DOHH2 (cell line): ENCODE results near the gene ECHS1.

Source experiments
- H3F3A ChIP-seq: fragments of 200-600 bp; sonication (generic), shearing (Covaris generic); 2 replicates; pipeline ENCODE4 v1.6.0; 2016; ENCODE audit warnings: antibody characterized with exemption, mild to moderate bottlenecking; ENCODE audit not compliant: control insufficient read depth, insufficient read depth
- H3K27ac ChIP-seq: fragments of 200-600 bp; sonication (generic); 2 replicates; pipeline ENCODE4 v1.5.1; 2014; ENCODE audit warnings: low read depth, mild to moderate bottlenecking, low read length, moderate library complexity
- H3K27me3 ChIP-seq: fragments of 200-600 bp; sonication (generic); 2 replicates; pipeline ENCODE4 v1.6.1; 2014; ENCODE audit warnings: mild to moderate bottlenecking, low read length, mixed read lengths; ENCODE audit not compliant: control insufficient read depth
- H3K36me3 ChIP-seq: fragments of 200-600 bp; sonication (generic); 2 replicates; pipeline ENCODE4 v1.6.1; 2014; ENCODE audit warnings: mild to moderate bottlenecking, low read length, moderate library complexity, mixed read lengths; ENCODE audit not compliant: control insufficient read depth
- H3K4me1 ChIP-seq: fragments of 200-600 bp; sonication (generic); 2 replicates; pipeline ENCODE4 v1.6.1; 2014; ENCODE audit warnings: mild to moderate bottlenecking, low read length, mixed read lengths; ENCODE audit not compliant: control insufficient read depth
- H3K4me2 ChIP-seq: fragments of 200-600 bp; sonication (generic); 2 replicates; pipeline ENCODE4 v1.6.0; 2014; ENCODE audit warnings: mild to moderate bottlenecking, low read length, moderate library complexity
- H3K4me3 ChIP-seq: fragments of 200-600 bp; sonication (generic); 2 replicates; pipeline ENCODE4 v1.5.1; 2014; ENCODE audit warnings: mild to moderate bottlenecking, low read length, mixed read lengths
- H3K79me2 ChIP-seq: fragments of 200-600 bp; sonication (generic); 2 replicates; pipeline ENCODE4 v1.6.1; 2014; ENCODE audit warnings: mild to moderate bottlenecking, low read length, mixed read lengths; ENCODE audit not compliant: control insufficient read depth
- H3K9me2 ChIP-seq: fragments of 200-600 bp; sonication (generic); replicated peaks from 2 replicates; pipeline ENCODE4 v1.6.1; 2014; ENCODE audit warnings: mild to moderate bottlenecking, low read length, mixed read lengths; ENCODE audit not compliant: control insufficient read depth
- H3K9me3 ChIP-seq: fragments of 200-600 bp; sonication (generic); 2 replicates; pipeline ENCODE4 v1.6.1; 2014; ENCODE audit warnings: antibody characterized with exemption, low read length, mixed read lengths; ENCODE audit not compliant: control insufficient read depth, insufficient read depth
- H4K20me1 ChIP-seq: fragments of 200-600 bp; sonication (generic); 2 replicates; pipeline ENCODE4 v1.6.0; 2014; ENCODE audit warnings: low read depth, mild to moderate bottlenecking, antibody characterized with exemption, low read length, moderate library complexity; ENCODE audit not compliant: control insufficient read depth, insufficient read depth
- EZH2phosphoT487 ChIP-seq: fragments of 200-600 bp; sonication (generic); IDR thresholded peaks from 2 replicates; pipeline ENCODE4 v1.6.1; 2017; ENCODE audit warnings: borderline replicate concordance, mild to moderate bottlenecking, antibody characterized with exemption, low read length, moderate library complexity, mixed read lengths
- TF ChIP-seq, protein P1 (sequence below): fragments of 200-600 bp; sonication (generic); IDR thresholded peaks from one replicate; pipeline ENCODE4 v1.5.1; 2014; ENCODE audit warnings: antibody characterized with exemption, mild to moderate bottlenecking, low read depth, low read length; ENCODE audit not compliant: poor library complexity, severe bottlenecking

The ECHS1 gene

DNA sequence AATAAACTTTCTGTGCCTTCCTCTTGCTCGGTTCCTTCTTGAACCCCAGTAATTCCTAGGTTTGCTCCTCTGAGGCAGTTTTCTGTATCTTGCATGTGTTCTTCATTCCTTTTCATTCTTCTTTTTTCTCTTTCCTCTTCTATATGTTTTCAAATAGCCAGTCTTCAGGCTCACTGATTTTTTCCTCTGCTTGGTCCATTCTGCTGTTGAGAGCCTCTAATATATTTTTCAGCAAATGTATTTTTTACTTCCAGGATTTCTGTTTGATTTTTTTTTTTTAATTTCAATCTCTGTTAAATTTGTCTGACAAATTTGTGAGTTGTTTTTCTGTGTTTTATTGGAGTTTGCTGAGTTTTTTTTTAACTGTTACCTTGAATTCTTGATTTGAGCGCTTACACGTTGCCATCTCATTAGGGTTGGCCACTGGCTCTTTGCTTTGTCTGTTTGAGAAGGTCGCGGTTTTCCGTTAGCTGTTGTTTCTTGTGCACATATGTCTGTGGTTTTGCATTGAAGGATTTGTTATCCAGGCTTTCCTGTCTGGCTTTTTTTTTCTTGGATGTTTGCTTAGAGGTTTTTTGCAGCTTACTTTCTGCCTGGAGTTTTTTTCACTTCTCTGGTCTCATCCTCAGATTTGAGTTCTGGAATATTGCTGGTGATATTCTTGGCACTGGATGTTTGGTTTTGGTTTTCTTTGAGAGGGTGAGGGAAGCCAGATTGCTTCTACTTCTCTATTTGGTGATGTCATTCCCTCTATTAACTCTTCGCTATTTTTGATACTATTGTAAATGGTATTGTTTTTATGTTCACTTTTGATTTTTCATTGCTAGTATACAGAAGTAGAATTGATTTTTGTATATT lies 38.6 kb upstream of the ECHS1 start:
- no peak overlapping the region for H3K4me2 ChIP-seq
- H3K79me2 ChIP-seq = peaks cover 75% of the 10 kb centered on the region
- H3K27me3 ChIP-seq = no peaks in the 10 kb centered on the region
- no peaks in the 10 kb centered on the region for H3F3A ChIP-seq
- TF ChIP-seq, protein P1, sequence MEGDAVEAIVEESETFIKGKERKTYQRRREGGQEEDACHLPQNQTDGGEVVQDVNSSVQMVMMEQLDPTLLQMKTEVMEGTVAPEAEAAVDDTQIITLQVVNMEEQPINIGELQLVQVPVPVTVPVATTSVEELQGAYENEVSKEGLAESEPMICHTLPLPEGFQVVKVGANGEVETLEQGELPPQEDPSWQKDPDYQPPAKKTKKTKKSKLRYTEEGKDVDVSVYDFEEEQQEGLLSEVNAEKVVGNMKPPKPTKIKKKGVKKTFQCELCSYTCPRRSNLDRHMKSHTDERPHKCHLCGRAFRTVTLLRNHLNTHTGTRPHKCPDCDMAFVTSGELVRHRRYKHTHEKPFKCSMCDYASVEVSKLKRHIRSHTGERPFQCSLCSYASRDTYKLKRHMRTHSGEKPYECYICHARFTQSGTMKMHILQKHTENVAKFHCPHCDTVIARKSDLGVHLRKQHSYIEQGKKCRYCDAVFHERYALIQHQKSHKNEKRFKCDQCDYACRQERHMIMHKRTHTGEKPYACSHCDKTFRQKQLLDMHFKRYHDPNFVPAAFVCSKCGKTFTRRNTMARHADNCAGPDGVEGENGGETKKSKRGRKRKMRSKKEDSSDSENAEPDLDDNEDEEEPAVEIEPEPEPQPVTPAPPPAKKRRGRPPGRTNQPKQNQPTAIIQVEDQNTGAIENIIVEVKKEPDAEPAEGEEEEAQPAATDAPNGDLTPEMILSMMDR = no peak
- TF ChIP-seq EZH2phosphoT487 = no peak
- H3K27ac ChIP-seq = no peak overlapping the region
- no peaks in the 10 kb centered on the region for H4K20me1 ChIP-seq
- H3K36me3 ChIP-seq = peaks cover 80% of the 10 kb centered on the region
- no peaks in the 10 kb centered on the region for H3K4me1 ChIP-seq
- peaks cover 27% of the 10 kb centered on the region; the same call in 1 of the 2 replicates for H3K9me3 ChIP-seq
- H3K9me2 ChIP-seq = no peaks in the 10 kb centered on the region
- H3K4me3 ChIP-seq = no peak overlapping the region

DNA sequence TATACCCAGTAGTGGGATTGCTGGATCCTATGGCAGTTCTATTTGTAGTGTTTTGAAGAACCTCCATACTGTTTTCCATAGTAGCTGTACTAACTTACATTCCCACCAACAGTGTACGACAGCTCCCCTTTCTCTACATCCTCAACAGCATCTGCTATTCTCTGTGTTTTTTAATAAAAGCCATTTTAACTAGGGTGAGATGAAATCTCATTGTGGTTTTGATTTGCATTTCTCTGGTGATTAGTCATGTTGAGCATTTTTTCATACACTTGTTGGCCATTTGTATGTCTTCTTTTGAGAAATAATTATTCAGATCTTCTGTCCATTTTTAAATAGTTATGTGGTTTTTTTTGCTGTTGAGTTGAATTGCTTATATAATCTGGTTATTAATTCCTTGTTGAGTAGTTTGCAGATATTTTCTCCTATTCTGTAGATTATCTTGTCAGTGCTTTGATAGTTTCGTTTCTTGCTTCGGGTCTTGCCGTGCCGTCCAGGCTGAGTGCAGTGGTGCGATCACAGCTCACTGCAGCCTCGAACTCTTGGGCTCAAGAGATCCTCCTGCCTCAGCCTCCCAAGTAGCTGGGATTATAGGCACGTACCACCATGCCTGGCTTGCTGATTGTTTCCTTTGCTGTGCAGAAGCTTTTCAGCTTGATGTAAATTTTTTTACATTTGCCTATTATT lies 32.8 kb upstream of the ECHS1 start:
- Histone ChIP-seq H3K9me3 (peaks cover 10% of the 10 kb centered on the region; the same call in 1 of the 2 replicates), H3K4me1 (peaks cover 20% of the 10 kb centered on the region), H3K4me2 (peak overlapping the region; percentile 34), H3K36me3 (peaks cover 89% of the 10 kb centered on the region), H3F3A (0 out of 2 replicates have a peak, but pooled peaks cover 4% of the 10 kb centered on the region), H3K4me3 (peak overlapping the region; percentile 5), H3K27ac (0 out of 2 replicates have a peak overlapping the region, but pooled peaks have one; percentile 7), H3K79me2 (peaks cover 77% of the 10 kb centered on the region), H3K9me2 (no peaks in the 10 kb centered on the region), H4K20me1 (peaks cover 6% of the 10 kb centered on the region; the same call in 1 of the 2 replicates), H3K27me3 (no peaks in the 10 kb centered on the region)
- TF ChIP-seq EZH2phosphoT487 = no peak
- TF ChIP-seq, protein P1 = no peak

DNA sequence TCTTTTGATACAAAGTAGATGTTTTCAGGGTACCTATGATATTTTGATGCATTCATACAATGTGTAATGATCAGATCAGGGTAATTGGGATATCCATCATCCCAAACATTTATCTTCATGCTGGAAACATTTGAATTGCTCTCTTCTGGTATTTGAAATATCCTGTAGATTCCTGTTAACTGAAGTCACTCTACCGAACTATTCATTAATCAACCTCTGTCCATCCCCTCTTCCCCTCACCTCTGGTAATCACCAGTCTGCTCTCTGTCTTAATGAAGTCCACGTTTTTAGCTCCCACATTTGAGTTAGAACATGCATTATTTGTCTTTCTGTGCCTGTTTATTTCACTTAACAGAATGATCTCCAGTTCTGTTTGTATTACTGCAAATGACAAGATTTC lies 32.1 kb upstream of the ECHS1 start:
- peaks cover 89% of the 10 kb centered on the region for H3K36me3 ChIP-seq
- H3K27me3 ChIP-seq = no peaks in the 10 kb centered on the region
- peak overlapping the region; percentile 5 for H3K4me3 ChIP-seq
- peaks cover 4% of the 10 kb centered on the region; the same call in 1 of the 2 replicates for H3K9me3 ChIP-seq
- H3K79me2 ChIP-seq = peaks cover 77% of the 10 kb centered on the region
- H3K4me2 ChIP-seq = peak overlapping the region; percentile 34
- peaks cover 20% of the 10 kb centered on the region for H3K4me1 ChIP-seq
- H3K9me2 ChIP-seq = no peaks in the 10 kb centered on the region
- TF ChIP-seq, protein P1 = no peak
- TF ChIP-seq EZH2phosphoT487 = no peak
- 0 out of 2 replicates have a peak, but pooled peaks cover 4% of the 10 kb centered on the region for H3F3A ChIP-seq
- peaks cover 6% of the 10 kb centered on the region; the same call in 1 of the 2 replicates for H4K20me1 ChIP-seq
- H3K27ac ChIP-seq = 0 out of 2 replicates have a peak overlapping the region, but pooled peaks have one; percentile 7
